Ascending aorta (tissue), 2 donors: ENCODE measurements around the gene CD99. TPM values are rescaled to one million over a fixed set of nuclear protein-coding genes. Genes with fewer than 3 reads are reported as not detected.
A peak's percentile ranks its signal among the peaks of the same experiment; 100 is the strongest.
"Not testable (repeated sequence)": the region's sequence is repeated elsewhere in the genome, so short reads cannot be mapped to it uniquely, and the experiment has no call there.

Experiments used
- DNase-seq, 2 donors: peaks; one replicate each; pipeline ENCODE4 v3.0.0-alpha.2; 2019; ENCODE audit warnings: low spot score in 2 of 2
- H3K27ac ChIP-seq, 2 donors: fragments of 200-600 bp; sonication (generic); one replicate each; pipeline ENCODE4 v1.5.1; 2016 to 2017; ENCODE audit warnings: mild to moderate bottlenecking in 1 of 2
- H3K27me3 ChIP-seq: fragments of 200-600 bp; sonication (generic); one replicate; pipeline ENCODE4 v1.5.1; 2017
- H3K36me3 ChIP-seq, 2 donors: fragments of 200-600 bp; sonication (generic); one replicate each; pipeline ENCODE4 v1.5.1; 2016
- H3K4me1 ChIP-seq, 2 donors: fragments of 200-600 bp; sonication (generic); one replicate each; pipeline ENCODE4 v1.5.1; 2016 to 2017; ENCODE audit warnings: mild to moderate bottlenecking in 1 of 2
- H3K4me3 ChIP-seq, 2 donors: fragments of 200-600 bp; sonication (generic); one replicate each; pipeline ENCODE4 v1.5.1; 2016 to 2017; ENCODE audit warnings: mild to moderate bottlenecking in 1 of 2
- H3K9me3 ChIP-seq, 2 donors: fragments of 200-600 bp; sonication (generic); one replicate each; pipeline ENCODE4 v1.5.1; 2016
- CTCF ChIP-seq, 3 experiments: fragments of 200-600 bp in 2 of 3; fragments of 450-650 bp in 1 of 3; sonication (generic) in 2 of 3; IDR thresholded peaks; one replicate each; pipeline ENCODE4 v1.5.1; 2016 to 2019; ENCODE audit warnings: antibody characterized with exemption in 3 of 3, mild to moderate bottlenecking in 1 of 3, moderate library complexity in 1 of 3
- intact Hi-C: fragments of 100-400 bp; cut with DNase I; formaldehyde crosslinking; loops from one replicate; pipeline ENCODE4 v1.15.1; 2023
- total RNA-seq: library from RNA; depleted of rRNA; stranded (reverse); fragments of >200 nt; gene quantifications from one replicate; pipeline ENCODE4 v1.1.0, GENCODE V29; 2016

The CD99 gene
- total RNA-seq, 1 donor from 2014 or later: 262 TPM

GRCh38 chrX:2767631-2768455, 76.7 kb downstream of the CD99 start:
- Histone ChIP-seq H3K9me3 (no peaks in the 10 kb centered on the region), H3K4me3 (no peak overlapping the region), H3K36me3 (no peaks in the 10 kb centered on the region), H3K27ac (no peak overlapping the region), H3K27me3 (no peaks in the 10 kb centered on the region), H3K4me1 (no peaks in the 10 kb centered on the region)
- TF ChIP-seq CTCF (IDR thresholded peaks at IDR 0.05): no peak
- intact Hi-C loops: no loop called here
- DNase-seq: peak; percentile 16 to 63

- DNase-seq: no peak
- no peak for TF ChIP-seq CTCF (IDR thresholded peaks at IDR 0.05)
- Histone ChIP-seq H3K27ac (no peak overlapping the region), H3K36me3 (no peaks in the 10 kb centered on the region), H3K4me3 (no peak overlapping the region), H3K9me3 (peaks cover 0 to 1% of the 10 kb centered on the region in 2 donors), H3K27me3 (no peaks in the 10 kb centered on the region), H3K4me1 (no peaks in the 10 kb centered on the region)
- intact Hi-C loops: no loop called here
Observed at GRCh38 chrX:2769615-2770014, 78.5 kb downstream of the CD99 start.

- DNase-seq, H3K27ac ChIP-seq, H3K9me3 ChIP-seq, H3K36me3 ChIP-seq, H3K27me3 ChIP-seq, H3K4me1 ChIP-seq, H3K4me3 ChIP-seq, intact Hi-C loops: not testable (repeated sequence)
Observed at GRCh38 chrX:2773166-2774055, 82.3 kb downstream of the CD99 start.

- intact Hi-C loops: no loop called here
Observed at GRCh38 chrX:2774057-2774456, 83.0 kb downstream of the CD99 start.

GRCh38 chrX:2774776-2775175, 83.7 kb downstream of the CD99 start:
- H3K4me3 ChIP-seq: no peak overlapping the region
- no peaks in the 10 kb centered on the region for H3K27me3 ChIP-seq
- TF ChIP-seq CTCF (IDR thresholded peaks at IDR 0.05): no peak
- H3K9me3 ChIP-seq: peaks cover 0 to 6% of the 10 kb centered on the region in 2 donors
- intact Hi-C loops: no loop called here
- DNase-seq: no peak
- H3K27ac ChIP-seq: no peak overlapping the region
- H3K36me3 ChIP-seq: no peaks in the 10 kb centered on the region
- H3K4me1 ChIP-seq: no peaks in the 10 kb centered on the region

More at GRCh38 chrX:2774057-2774456, 83.0 kb downstream of the CD99 start:
- Histone ChIP-seq H3K4me3 (no peak overlapping the region), H3K36me3 (no peaks in the 10 kb centered on the region), H3K27ac (no peak overlapping the region), H3K9me3 (peaks cover 0 to 6% of the 10 kb centered on the region in 2 donors), H3K4me1 (no peaks in the 10 kb centered on the region), H3K27me3 (no peaks in the 10 kb centered on the region)
- no peak for DNase-seq
- no peak for TF ChIP-seq CTCF (IDR thresholded peaks at IDR 0.05)

- DNase-seq, H3K27me3 ChIP-seq, H3K4me1 ChIP-seq, H3K4me3 ChIP-seq, H3K36me3 ChIP-seq, intact Hi-C loops, H3K9me3 ChIP-seq, H3K27ac ChIP-seq: not testable (repeated sequence)
Observed at GRCh38 chrX:2780472-2781225, 89.6 kb downstream of the CD99 start.
